Mononuclear cell (primary cell): ENCODE data around the gene TLE6. TPM values are rescaled to one million over a fixed set of nuclear protein-coding genes. Genes with fewer than 3 reads are reported as not detected.

ENCODE experiments used
- H3K27me3 ChIP-seq: 2 replicates; pipeline ENCODE4 v1.6.0; 2011; ENCODE audit warnings: low read length, control low read depth; ENCODE audit not compliant: insufficient read depth
- H3K4me1 ChIP-seq: 2 replicates; pipeline ENCODE4 v1.5.1; 2011; ENCODE audit warnings: mild to moderate bottlenecking, low read length, control low read depth; ENCODE audit not compliant: insufficient read depth
- H3K4me3 ChIP-seq: 2 replicates; pipeline ENCODE4 v1.5.1; 2011; ENCODE audit warnings: mild to moderate bottlenecking, low read length, moderate library complexity
- H3K9me3 ChIP-seq: 2 replicates; pipeline ENCODE4 v1.5.1; 2011; ENCODE audit warnings: low read depth, mild to moderate bottlenecking, control low read depth, low read length
- total RNA-seq: library from RNA; depleted of rRNA; stranded (reverse); fragments of >200 nt; gene quantifications from one replicate; pipeline ENCODE4 v1.2.3, GENCODE V29; 2012

The TLE6 gene
- total RNA-seq, 1 donor = not detected

DNA sequence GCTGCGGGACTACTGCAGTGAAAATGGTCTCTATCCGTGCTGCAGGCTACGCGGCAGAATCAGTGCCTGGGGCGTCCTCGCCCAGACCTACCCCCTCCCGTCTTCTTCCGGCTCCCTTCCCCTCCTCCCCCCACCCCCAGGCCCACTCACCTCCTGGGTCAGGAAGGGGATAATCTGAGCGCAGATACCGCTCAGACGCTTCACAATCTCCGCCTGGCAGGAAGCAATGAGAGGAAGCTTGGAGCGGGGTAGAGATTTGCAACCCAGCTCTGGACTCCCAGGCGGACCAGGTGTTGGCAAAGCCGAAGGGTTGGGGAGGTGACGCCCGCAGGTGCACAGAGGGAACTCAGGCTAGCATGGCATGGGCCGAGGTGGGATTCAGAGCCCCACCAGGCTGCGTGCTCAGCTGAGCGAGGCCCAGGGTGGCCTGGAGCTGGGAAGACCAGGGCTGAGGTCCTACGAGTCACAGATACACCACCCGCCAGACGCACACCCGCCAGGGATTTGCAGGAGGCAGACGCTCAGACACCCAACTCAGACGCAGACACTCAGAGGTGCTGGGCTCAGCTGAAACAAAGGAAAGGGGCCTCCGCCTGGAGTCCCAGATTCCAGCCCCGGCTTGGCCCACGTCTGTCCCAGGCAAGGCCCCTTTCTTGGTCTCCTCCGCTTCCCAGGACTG is 47.6 kb downstream of the TLE6 start:
- H3K4me3 ChIP-seq = no peak overlapping the region
- peaks cover 8% of the 10 kb centered on the region for H3K4me1 ChIP-seq
- no peaks in the 10 kb centered on the region for H3K9me3 ChIP-seq
- peaks cover 34% of the 10 kb centered on the region for H3K27me3 ChIP-seq

DNA sequence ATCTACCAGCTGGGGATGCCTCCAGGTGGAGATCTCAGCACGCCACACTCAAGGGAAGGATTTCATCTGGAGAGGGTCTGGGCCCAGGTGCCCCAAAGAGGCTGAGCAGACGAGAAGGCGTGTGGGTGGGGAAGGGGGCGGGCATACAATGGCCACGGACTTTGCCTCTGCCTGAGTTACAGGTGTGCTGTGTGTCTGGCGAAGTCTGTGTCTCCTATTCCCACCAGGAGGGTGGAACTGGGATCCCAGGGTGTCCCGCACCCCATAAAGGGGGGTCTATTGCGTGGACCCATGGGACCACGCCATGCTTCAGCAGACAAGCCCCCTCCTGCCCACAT is 48.2 kb downstream of the TLE6 start:
- peaks cover 8% of the 10 kb centered on the region for H3K4me1 ChIP-seq
- H3K4me3 ChIP-seq = no peak overlapping the region
- H3K9me3 ChIP-seq = no peaks in the 10 kb centered on the region
- peaks cover 39% of the 10 kb centered on the region for H3K27me3 ChIP-seq

DNA sequence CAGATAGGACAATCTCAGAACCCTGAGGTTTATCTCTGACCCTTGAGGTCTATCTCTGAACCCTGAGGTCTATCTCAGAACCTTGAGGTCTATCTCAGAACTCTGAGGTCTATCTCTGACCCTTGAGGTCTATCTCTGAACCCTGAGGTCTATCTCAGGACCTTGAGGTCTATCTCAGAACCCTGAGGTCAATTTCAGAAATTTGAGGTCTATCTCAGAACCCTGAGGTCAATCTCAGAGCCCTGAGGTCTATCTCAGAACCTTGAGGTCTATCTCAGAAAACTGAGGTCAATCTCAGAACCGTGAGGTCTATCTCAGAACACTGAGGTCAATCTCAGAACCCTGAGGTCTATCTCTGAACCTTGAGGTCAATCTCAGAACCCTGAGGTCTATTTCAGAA is 49.4 kb downstream of the TLE6 start:
- Histone ChIP-seq H3K4me3 (no peak overlapping the region), H3K27me3 (peaks cover 42% of the 10 kb centered on the region), H3K9me3 (no peaks in the 10 kb centered on the region), H3K4me1 (peaks cover 8% of the 10 kb centered on the region)

DNA sequence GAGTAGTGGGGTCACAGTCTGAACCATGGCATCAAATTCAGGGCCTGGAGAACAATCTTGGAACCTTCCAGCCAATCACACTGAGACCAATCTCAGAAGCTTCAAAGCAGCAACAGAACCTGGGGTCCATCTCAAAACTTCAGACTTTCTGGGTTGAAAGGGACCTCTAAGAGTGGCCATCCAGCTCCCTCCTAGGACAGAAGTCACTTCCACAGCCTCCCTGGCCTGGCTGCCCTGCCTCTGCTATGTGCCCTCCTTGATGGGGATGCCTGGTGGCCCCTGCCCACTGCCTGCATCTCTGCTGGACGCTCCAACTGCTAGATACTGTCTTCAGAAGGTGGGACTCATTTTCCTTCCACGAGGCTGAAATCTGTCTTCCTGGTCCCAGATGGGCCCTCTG is 49.9 kb downstream of the TLE6 start:
- H3K4me3 ChIP-seq = no peak overlapping the region
- H3K4me1 ChIP-seq = peaks cover 8% of the 10 kb centered on the region
- peaks cover 42% of the 10 kb centered on the region for H3K27me3 ChIP-seq
- H3K9me3 ChIP-seq = no peaks in the 10 kb centered on the region

DNA sequence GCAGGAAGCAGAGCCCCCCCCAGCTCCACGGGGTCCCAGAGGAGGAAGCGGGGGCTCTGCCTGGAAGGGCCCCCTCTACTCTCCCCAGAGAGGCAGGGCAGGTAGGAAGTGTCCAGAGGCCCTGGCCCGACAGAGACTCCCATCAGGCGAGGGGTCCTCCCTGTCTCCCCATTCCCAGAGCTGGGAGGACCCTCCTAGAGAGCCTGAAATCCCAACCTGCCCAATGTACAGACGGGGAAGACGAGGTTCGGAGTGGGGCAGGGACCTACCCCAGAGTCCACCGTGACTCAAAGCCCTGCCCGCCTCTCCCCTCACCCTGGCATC is 50.6 kb downstream of the TLE6 start:
- peaks cover 42% of the 10 kb centered on the region for H3K27me3 ChIP-seq
- peaks cover 8% of the 10 kb centered on the region for H3K4me1 ChIP-seq
- no peak overlapping the region for H3K4me3 ChIP-seq
- no peaks in the 10 kb centered on the region for H3K9me3 ChIP-seq

DNA sequence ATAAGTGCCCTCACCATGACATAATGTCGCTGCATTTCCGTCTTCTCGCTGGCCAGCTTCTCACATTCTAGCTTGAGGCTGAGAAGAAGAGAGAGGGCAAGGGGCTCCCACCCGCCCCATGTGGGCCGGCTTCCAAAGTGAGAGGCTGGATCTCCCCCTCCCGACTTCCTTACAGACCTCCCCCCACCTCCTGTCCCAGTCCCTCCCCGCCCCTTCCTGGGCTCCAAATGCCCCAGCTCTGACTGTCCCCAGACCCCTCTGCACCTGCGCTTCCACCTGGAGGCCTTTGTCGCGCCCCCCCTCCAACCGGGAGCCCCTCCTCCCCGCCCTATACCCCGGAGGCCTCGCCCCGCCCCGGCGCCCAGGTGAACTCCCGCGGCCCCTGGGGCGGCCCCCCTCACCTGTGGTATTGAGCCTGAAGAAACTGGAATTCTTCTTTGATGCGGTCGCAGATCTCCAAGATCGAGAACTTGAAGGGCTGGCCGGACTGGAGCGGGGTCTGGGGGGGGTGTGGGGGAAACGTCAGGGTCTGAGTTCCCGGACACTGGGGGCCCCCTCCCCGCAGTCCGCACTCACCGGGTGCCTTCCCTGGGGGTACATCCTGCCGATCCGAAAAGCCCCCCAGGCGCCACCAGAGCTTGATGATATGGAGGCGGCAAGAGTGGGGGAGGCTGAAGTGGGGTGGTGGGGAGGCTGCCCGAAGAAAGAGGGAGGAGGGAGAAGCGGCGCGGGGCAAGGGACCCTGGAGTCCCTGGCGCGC is 51.1 kb downstream of the TLE6 start:
- H3K4me1 ChIP-seq = peaks cover 8% of the 10 kb centered on the region

DNA sequence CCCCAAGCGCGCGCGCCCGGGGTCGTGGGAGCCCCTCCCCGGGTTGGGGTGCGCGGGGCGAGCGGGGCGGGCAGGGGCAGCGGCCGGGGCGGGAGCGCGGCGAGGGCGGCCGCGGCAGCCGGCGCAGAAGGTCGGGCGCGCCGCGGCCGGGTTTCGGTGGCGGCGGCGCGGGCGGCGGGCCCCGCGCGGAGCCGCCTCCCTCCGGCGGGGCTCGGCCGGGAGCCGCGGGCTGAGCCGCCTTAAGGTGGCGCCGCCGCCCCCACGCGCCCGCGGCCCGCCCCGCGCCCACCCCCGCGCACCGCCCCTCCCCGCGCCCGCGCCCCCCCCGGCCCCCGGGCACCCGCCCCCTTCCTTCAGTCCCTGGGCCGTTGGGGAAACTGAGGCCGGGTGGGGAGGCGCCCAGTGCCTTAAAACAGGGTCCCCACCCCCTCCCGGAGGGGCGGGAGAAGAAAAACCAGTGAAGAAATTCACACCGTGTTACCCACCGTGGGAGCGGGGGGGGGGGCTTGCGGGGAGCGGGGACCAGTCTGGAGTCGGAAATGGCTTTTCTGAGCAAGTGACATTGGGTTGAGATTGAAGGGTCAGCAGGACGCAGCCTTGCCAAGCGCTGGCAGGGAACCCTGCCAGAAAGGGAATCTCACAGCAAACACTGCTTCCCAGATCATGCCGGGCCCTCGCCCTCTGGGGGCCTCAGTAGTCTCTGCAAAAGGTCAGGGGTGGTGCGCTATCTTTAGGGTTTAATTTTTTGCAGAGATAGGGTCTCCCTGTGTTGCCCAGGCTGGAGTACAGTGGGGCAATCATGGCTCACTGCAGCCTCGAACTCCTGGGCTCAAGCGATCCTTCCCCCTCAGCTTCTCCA is 51.9 kb downstream of the TLE6 start, which contains the start of gene TLE2:
TSS of gene TLE2 (minus strand) at position 216 of the 859 bp plus-strand sequence. CDS start 376 bp downstream, outside the sequence.
- Histone ChIP-seq H3K4me1 (peaks cover 8% of the 10 kb centered on the region), H3K9me3 (no peaks in the 10 kb centered on the region), H3K4me3 (peak within 1 kb of the TSS; percentile 24), H3K27me3 (peaks cover 42% of the 10 kb centered on the region)

More for the DNA sequence above, 51.1 kb downstream of the TLE6 start:
- Histone ChIP-seq H3K4me3 (peak overlapping the region; percentile 24), H3K9me3 (no peaks in the 10 kb centered on the region), H3K27me3 (peaks cover 42% of the 10 kb centered on the region)

DNA sequence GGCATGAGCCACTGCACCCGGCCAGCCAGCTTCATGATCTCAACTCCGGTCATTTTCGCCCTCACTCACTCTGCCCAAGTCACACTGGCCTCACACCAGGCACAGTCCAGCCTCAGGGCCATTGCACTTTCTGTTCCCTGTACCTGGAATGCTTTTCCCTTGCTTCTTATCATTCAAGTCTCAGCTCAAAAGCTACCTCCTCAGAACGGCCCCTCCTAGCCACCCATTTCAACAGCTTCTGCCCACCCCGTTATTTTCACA is 54.2 kb downstream of the TLE6 start:
- no peaks in the 10 kb centered on the region for H3K9me3 ChIP-seq
- H3K4me3 ChIP-seq = no peak overlapping the region
- H3K27me3 ChIP-seq = peaks cover 29% of the 10 kb centered on the region
- peaks cover 18% of the 10 kb centered on the region for H3K4me1 ChIP-seq

DNA sequence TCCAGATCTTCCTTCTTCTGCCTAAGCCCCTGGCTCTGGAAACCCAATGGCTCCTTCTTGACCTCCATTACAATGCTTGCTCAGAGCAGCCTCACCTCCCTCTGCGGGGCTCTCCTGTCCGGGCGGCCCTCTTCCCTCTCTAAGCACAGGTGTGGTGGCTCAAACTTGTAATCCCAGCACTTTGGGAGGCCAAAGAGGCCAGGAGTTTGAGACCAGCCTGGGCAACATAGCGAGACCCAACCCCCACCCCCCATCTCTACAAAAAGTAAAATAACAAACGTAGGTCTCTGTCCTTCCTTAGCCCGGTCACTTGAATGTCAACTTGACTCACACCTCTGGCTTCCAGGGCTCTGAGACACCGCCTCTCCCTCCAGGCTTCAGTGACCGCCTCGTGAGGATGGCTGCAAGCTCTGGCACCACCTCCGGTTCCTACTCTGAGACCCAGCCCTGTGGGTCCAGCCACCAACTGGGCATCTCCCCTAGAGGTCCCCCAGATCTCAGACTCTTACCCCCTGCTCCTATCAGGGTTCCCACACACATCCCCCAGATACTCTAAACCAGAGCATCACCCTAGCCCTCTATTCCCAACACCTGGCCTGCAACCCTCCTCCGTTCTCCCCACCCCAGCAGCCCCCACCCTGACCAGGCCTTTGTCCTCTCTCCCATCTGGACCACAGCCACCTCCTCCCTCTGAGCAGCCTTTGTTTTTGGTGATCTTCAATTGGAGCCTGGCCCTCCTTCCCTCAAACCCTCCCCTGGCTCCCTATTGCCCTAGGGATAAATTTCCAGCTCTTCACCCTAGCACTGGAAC is 56.4 kb downstream of the TLE6 start:
- H3K27me3 ChIP-seq = peaks cover 13% of the 10 kb centered on the region
- H3K9me3 ChIP-seq = no peaks in the 10 kb centered on the region
- H3K4me3 ChIP-seq = no peak overlapping the region
- peaks cover 14% of the 10 kb centered on the region for H3K4me1 ChIP-seq

DNA sequence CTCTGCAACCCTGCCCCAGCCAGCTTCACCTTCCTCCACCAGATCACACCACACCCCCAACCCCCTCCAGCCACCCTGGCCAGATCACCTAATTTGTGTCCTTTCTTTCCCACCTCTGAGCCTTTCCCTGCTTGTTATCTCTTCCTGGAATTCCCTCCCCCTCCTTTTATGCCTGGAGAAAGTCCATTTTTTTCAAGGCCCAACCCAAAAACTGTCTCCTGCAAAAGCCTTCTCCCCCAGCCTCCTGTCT is 57.0 kb downstream of the TLE6 start:
- H3K27me3 ChIP-seq = peaks cover 13% of the 10 kb centered on the region
- no peaks in the 10 kb centered on the region for H3K9me3 ChIP-seq
- H3K4me1 ChIP-seq = peaks cover 14% of the 10 kb centered on the region
- H3K4me3 ChIP-seq = no peak overlapping the region

DNA sequence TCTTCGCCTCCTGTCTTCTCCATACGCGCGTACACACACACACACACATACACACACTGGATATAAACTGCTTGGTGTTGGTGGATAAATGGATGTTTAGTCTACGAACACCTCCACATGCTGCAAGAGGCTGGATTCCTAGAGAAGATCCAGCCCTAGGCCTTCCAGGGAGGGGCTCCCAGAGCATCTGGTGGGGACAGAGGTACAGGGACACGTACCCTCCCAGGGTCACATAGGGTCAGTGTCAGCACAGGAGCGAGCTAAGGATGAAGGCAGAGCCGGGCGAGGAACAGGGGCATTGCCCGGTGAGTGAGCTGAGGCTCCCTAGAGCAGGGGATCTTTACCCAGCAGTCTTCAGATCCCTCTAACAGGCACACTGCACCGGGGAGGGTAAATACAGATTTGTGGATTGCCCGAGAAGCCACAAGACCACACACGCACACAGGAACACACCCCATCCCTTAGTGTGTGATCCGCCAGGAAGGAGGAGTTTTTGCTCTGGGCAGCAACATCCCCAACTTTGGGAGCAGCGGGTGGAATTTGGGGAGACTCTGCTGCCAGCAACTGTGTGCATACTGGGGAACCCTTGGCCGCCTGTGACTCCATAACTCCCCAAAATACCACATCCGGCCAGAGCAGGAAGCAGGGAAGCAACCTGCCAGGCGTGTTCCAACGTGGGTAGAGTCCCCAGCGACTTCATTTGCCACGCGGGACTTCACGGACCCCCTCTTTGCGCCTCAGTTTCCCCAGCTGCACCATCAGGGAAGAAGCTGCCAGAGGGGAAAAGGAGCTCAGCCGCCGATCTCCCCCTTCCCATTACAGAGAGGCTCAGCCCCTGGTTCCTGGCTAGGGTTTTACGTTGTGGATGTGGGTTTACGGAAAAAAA is 57.5 kb downstream of the TLE6 start:
- Histone ChIP-seq H3K27me3 (peaks cover 8% of the 10 kb centered on the region), H3K4me3 (peak overlapping the region; percentile 49), H3K9me3 (no peaks in the 10 kb centered on the region), H3K4me1 (peaks cover 14% of the 10 kb centered on the region)

DNA sequence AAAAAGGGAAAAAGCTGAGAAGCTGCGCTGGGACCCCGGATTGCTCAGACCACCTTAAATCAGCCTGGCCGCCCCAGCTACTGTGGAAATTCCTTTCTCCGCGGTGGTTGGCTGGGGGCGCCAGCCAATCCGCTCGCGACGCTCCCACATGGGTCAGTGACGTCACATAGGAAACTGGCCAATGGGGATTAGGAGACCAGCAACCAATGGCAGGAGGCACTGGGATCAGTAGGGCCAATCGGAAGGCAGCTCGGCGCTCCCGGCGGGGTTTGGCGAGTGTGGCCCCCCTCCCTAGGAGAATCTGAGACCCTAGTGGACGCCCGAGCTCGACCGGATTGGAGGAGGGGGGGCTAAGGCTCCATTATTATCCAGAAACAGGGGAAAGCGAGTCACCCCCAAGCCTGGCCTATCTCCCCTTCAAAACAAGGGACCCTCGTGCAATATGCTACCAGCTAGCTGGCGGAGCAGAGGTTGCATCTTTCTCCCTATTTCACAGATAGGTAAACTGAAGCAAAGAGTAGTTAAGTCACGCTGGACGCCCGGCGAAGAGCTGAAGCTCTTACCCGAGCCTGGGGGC is 58.3 kb downstream of the TLE6 start:
- Histone ChIP-seq H3K9me3 (no peaks in the 10 kb centered on the region), H3K27me3 (peaks cover 3% of the 10 kb centered on the region), H3K4me3 (peak overlapping the region; percentile 49), H3K4me1 (peaks cover 14% of the 10 kb centered on the region)

DNA sequence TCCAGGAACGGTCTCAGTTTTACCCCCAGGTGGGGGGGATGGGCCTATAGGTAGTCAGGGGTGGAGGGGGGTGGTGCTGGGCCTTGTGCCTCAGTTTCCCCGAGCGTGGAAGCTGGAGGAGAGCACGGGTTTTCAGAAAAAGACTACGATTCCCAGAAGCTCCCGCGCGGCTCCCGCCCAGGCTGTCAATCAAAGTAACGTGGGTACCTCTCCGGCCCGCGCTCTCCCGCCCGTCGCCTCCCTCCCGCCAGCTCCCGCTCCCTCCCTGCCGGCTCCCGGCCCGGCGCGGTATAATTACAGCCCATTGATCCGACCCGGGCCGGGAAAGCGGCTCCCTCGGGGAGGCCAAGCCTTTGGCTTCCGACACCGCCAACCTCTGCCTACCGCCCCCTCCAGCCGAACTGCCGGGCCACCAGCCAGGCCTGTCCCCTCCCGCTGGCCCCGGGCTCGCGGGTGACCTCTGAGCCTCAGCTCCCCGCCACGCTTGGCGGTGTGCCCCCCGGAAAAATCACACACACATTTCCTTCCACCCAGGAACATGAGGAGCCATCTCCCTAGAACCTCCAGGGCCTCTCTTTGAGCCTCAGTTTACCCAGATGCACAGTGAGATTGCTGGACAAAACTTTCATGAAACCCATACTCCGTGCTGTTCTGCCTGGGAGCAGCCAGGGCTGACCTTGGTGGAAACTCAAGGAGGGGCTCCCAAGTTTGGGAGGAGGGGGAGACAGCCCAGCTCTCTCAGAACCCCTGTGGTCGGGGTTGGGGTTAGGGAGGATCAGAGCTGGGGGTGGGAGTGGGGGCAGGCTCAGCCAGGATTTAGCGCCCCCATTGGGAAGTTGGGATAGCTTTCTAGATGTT is 59.0 kb downstream of the TLE6 start:
- Histone ChIP-seq H3K27me3 (no peaks in the 10 kb centered on the region), H3K4me3 (peak overlapping the region; percentile 49), H3K4me1 (peaks cover 14% of the 10 kb centered on the region)

More for the DNA sequence above, 59.0 kb downstream of the TLE6 start:
- H3K9me3 ChIP-seq = no peaks in the 10 kb centered on the region
